GM18526 (cell line): ENCODE data around the gene SPHKAP.

Experiments used
- POLR2A ChIP-seq: IDR thresholded peaks from 3 replicates; pipeline ENCODE4 v1.6.1; 2011; ENCODE audit not compliant: insufficient read length; ENCODE audit errors: extremely low read depth

Gene SPHKAP

GRCh38 chr2:228107846-228108245, 73.6 kb downstream of the SPHKAP start:
- TF ChIP-seq POLR2A, result no peak

- no peak for TF ChIP-seq POLR2A
These were observed 75.8 kb downstream of the SPHKAP start for GRCh38 chr2:228105526-228106250.

- no peak for TF ChIP-seq POLR2A
These were observed 77.3 kb downstream of the SPHKAP start for GRCh38 chr2:228104215-228104614.

- TF ChIP-seq POLR2A, result no peak
These were observed 78.1 kb downstream of the SPHKAP start for GRCh38 chr2:228103379-228103778.

- no peak for TF ChIP-seq POLR2A
These were observed 78.5 kb downstream of the SPHKAP start for GRCh38 chr2:228102949-228103348.

GRCh38 chr2:228094377-228094921, 87.0 kb downstream of the SPHKAP start:
- TF ChIP-seq POLR2A, result no peak

- TF ChIP-seq POLR2A, result no peak
These were observed 89.4 kb downstream of the SPHKAP start for GRCh38 chr2:228092056-228092455.

GRCh38 chr2:228086561-228086960, 94.9 kb downstream of the SPHKAP start:
- no peak for TF ChIP-seq POLR2A

- no peak for TF ChIP-seq POLR2A
These were observed 96.8 kb downstream of the SPHKAP start for GRCh38 chr2:228084717-228085116.

GRCh38 chr2:228083131-228083530, 98.4 kb downstream of the SPHKAP start:
- no peak for TF ChIP-seq POLR2A

- TF ChIP-seq POLR2A, result no peak
These were observed 98.9 kb downstream of the SPHKAP start for GRCh38 chr2:228082571-228082970.

GRCh38 chr2:228079194-228079593, 102.3 kb downstream of the SPHKAP start:
- TF ChIP-seq POLR2A, result no peak

GRCh38 chr2:228072669-228073068, 108.8 kb downstream of the SPHKAP start:
- TF ChIP-seq POLR2A, result no peak

GRCh38 chr2:228067309-228067708, 114.2 kb downstream of the SPHKAP start:
- no peak for TF ChIP-seq POLR2A

- no peak for TF ChIP-seq POLR2A
These were observed 115.2 kb downstream of the SPHKAP start for GRCh38 chr2:228066126-228066798.

- no peak for TF ChIP-seq POLR2A
These were observed 115.8 kb downstream of the SPHKAP start for GRCh38 chr2:228065686-228066085.

GRCh38 chr2:228064796-228065315, 116.6 kb downstream of the SPHKAP start:
- TF ChIP-seq POLR2A, result no peak

- no peak for TF ChIP-seq POLR2A
These were observed 117.5 kb downstream of the SPHKAP start for GRCh38 chr2:228064024-228064423.
